SU-DHL-6 (cell line): Measurements from ENCODE around the gene HYCC2.

Experiments used
- H2AFZ ChIP-seq: fragments of 200-600 bp; sonication (generic); 2 replicates; pipeline ENCODE4 v1.6.1; 2014; ENCODE audit warnings: low read depth, mild to moderate bottlenecking, moderate library complexity, mixed read lengths, antibody characterized with exemption, low read length; ENCODE audit not compliant: severe bottlenecking
- H3F3A ChIP-seq: fragments of 200-600 bp; shearing (Covaris generic); 2 replicates; pipeline ENCODE4 v1.6.0; 2016; ENCODE audit warnings: antibody characterized with exemption, mild to moderate bottlenecking; ENCODE audit not compliant: insufficient read depth
- H3K27ac ChIP-seq: fragments of 200-600 bp; sonication (generic); 2 replicates; pipeline ENCODE4 v1.5.1; 2016; ENCODE audit warnings: low read depth, mild to moderate bottlenecking, low read length, moderate library complexity, mixed read lengths
- H3K27me3 ChIP-seq: fragments of 200-600 bp; sonication (generic), shearing (Covaris generic); 2 replicates; pipeline ENCODE4 v1.6.0; 2014; ENCODE audit warnings: mild to moderate bottlenecking, low read length
- H3K36me3 ChIP-seq: fragments of 200-600 bp; sonication (generic); 2 replicates; pipeline ENCODE4 v1.6.1; 2014; ENCODE audit warnings: mild to moderate bottlenecking, low read length, mixed read lengths
- H3K4me2 ChIP-seq: fragments of 300-600, 200-600 bp; shearing (Covaris generic), sonication (generic); 2 replicates; pipeline ENCODE4 v1.6.0; 2014; ENCODE audit warnings: low read length, low read depth, mild to moderate bottlenecking; ENCODE audit not compliant: poor library complexity, severe bottlenecking
- H3K4me3 ChIP-seq: fragments of 200-600 bp; sonication (generic); 2 replicates; pipeline ENCODE4 v1.5.1; 2014; ENCODE audit warnings: antibody characterized with exemption, low read length, mild to moderate bottlenecking, mixed read lengths; ENCODE audit not compliant: insufficient read depth, poor library complexity, severe bottlenecking
- H3K79me2 ChIP-seq: fragments of 200-600 bp; sonication (generic); 2 replicates; pipeline ENCODE4 v1.6.1; 2014; ENCODE audit warnings: mild to moderate bottlenecking, low read length, moderate library complexity; ENCODE audit not compliant: insufficient read depth
- H3K9ac ChIP-seq: fragments of 200-600 bp; sonication (generic); 2 replicates; pipeline ENCODE4 v1.7.0; 2014; ENCODE audit warnings: mild to moderate bottlenecking, low read length
- H3K9me2 ChIP-seq: fragments of 200-600 bp; sonication (generic); replicated peaks from 2 replicates; pipeline ENCODE4 v1.6.1; 2014; ENCODE audit warnings: low read length; ENCODE audit not compliant: insufficient read depth
- H3K9me3 ChIP-seq: fragments of 200-600 bp; sonication (generic); 2 replicates; pipeline ENCODE4 v1.6.1; 2014; ENCODE audit warnings: low read length, mixed read lengths; ENCODE audit not compliant: insufficient read depth
- H4K20me1 ChIP-seq: fragments of 200-600 bp; sonication (generic); 2 replicates; pipeline ENCODE4 v1.6.1; 2014; ENCODE audit warnings: low read depth, mild to moderate bottlenecking, antibody characterized with exemption, low read length, moderate library complexity, mixed read lengths
- EZH2phosphoT487 ChIP-seq: fragments of 200-600 bp; sonication (generic), shearing (Covaris generic); conservative IDR thresholded peaks from 2 replicates; pipeline ENCODE4 v1.6.1; 2018; ENCODE audit warnings: mild to moderate bottlenecking, antibody characterized with exemption, low read length, moderate library complexity, mixed read lengths
- TF ChIP-seq, protein P1 (sequence below): fragments of 200-600 bp; sonication (generic); IDR thresholded peaks from one replicate; pipeline ENCODE4 v1.5.1; 2017; ENCODE audit warnings: antibody characterized with exemption, mild to moderate bottlenecking, low read length, moderate library complexity; ENCODE audit not compliant: insufficient read depth, poor library complexity, severe bottlenecking

Gene HYCC2

DNA sequence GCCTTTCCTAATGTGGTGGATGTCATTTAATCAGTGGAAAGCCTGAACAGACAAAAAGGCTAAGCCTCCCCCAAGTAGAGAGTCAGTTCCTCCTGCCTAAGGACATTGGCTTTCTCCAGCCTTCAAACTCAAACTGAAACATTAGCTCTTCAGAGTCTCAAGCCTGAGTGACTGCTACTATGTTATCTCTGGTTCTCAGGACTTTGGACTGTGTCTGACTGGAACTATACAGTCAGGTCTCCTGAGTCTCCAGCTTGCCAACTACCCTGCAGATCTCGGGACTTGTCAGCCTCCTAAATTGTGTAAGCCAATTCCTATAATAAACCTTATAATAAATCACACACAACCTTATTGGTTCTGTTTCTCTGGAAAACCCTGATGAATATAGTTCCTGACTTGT is 12.6 kb downstream of the HYCC2 start:
- no peak overlapping the region for H3K4me3 ChIP-seq
- H3K9me3 ChIP-seq = no peaks in the 10 kb centered on the region
- no peak overlapping the region for H3K27ac ChIP-seq
- H3K27me3 ChIP-seq = no peaks in the 10 kb centered on the region
- peaks cover 5% of the 10 kb centered on the region; the same call in 1 of the 2 replicates for H4K20me1 ChIP-seq
- H3F3A ChIP-seq = no peaks in the 10 kb centered on the region
- no peaks in the 10 kb centered on the region for H3K36me3 ChIP-seq
- no peak overlapping the region for H3K4me2 ChIP-seq
- peaks cover 89% of the 10 kb centered on the region for H3K79me2 ChIP-seq
- H3K9ac ChIP-seq = no peak overlapping the region
- TF ChIP-seq EZH2phosphoT487 = no peak
- TF ChIP-seq, protein P1, sequence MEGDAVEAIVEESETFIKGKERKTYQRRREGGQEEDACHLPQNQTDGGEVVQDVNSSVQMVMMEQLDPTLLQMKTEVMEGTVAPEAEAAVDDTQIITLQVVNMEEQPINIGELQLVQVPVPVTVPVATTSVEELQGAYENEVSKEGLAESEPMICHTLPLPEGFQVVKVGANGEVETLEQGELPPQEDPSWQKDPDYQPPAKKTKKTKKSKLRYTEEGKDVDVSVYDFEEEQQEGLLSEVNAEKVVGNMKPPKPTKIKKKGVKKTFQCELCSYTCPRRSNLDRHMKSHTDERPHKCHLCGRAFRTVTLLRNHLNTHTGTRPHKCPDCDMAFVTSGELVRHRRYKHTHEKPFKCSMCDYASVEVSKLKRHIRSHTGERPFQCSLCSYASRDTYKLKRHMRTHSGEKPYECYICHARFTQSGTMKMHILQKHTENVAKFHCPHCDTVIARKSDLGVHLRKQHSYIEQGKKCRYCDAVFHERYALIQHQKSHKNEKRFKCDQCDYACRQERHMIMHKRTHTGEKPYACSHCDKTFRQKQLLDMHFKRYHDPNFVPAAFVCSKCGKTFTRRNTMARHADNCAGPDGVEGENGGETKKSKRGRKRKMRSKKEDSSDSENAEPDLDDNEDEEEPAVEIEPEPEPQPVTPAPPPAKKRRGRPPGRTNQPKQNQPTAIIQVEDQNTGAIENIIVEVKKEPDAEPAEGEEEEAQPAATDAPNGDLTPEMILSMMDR = no peak
- H2AFZ ChIP-seq = no peak overlapping the region
- H3K9me2 ChIP-seq = no peaks in the 10 kb centered on the region

GRCh38 chr2:201057715-201058248 is 13.7 kb downstream of the HYCC2 start:
- Histone ChIP-seq H3K9ac (no peak overlapping the region), H2AFZ (no peak overlapping the region), H3K36me3 (no peaks in the 10 kb centered on the region), H3K4me3 (no peak overlapping the region), H3K4me2 (no peak overlapping the region), H3K27ac (no peak overlapping the region), H3K79me2 (peaks cover 86% of the 10 kb centered on the region), H3F3A (no peaks in the 10 kb centered on the region), H3K27me3 (no peaks in the 10 kb centered on the region), H4K20me1 (peaks cover 5% of the 10 kb centered on the region; the same call in 1 of the 2 replicates), H3K9me3 (no peaks in the 10 kb centered on the region), H3K9me2 (no peaks in the 10 kb centered on the region)
- TF ChIP-seq, protein P1 = no peak
- no peak for TF ChIP-seq EZH2phosphoT487

- Histone ChIP-seq H3K9ac (no peak overlapping the region), H4K20me1 (peaks cover 5% of the 10 kb centered on the region; the same call in 1 of the 2 replicates), H3K36me3 (no peaks in the 10 kb centered on the region), H3F3A (no peaks in the 10 kb centered on the region), H3K9me3 (no peaks in the 10 kb centered on the region), H3K9me2 (no peaks in the 10 kb centered on the region), H3K4me3 (no peak overlapping the region), H2AFZ (no peak overlapping the region), H3K27me3 (no peaks in the 10 kb centered on the region), H3K79me2 (peaks cover 90% of the 10 kb centered on the region), H3K27ac (no peak overlapping the region; the same call in 1 of the 2 replicates), H3K4me2 (no peak overlapping the region)
- TF ChIP-seq, protein P1 = no peak
- no peak for TF ChIP-seq EZH2phosphoT487
These were observed 14.4 kb downstream of the HYCC2 start for GRCh38 chr2:201057087-201057521.
